CMK (cell line): ENCODE results near the gene MTX1.
A peak's percentile ranks its signal among the peaks of the same experiment; 100 is the strongest.
"Not testable (repeated sequence)": the region's sequence is repeated elsewhere in the genome, so short reads cannot be mapped to it uniquely, and the experiment has no call there.

Experiments used
- DNase-seq: peaks from one replicate; pipeline ENCODE4 v3.0.0-alpha.2; 2010; ENCODE audit warnings: low read depth

Gene MTX1, protein sequence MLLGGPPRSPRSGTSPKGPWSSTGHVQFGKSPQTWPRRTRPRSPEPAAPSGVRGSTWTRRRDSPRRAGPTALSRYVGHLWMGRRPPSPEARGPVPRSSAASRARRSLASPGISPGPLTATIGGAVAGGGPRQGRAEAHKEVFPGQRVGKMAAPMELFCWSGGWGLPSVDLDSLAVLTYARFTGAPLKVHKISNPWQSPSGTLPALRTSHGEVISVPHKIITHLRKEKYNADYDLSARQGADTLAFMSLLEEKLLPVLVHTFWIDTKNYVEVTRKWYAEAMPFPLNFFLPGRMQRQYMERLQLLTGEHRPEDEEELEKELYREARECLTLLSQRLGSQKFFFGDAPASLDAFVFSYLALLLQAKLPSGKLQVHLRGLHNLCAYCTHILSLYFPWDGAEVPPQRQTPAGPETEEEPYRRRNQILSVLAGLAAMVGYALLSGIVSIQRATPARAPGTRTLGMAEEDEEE

GRCh38 chr1:155208541-155209311 lies at the start of gene MTX1:
MTX1 (plus strand) TSS chr1:155208695; CDS start chr1:155208805, 110 bp downstream.
- DNase-seq = peak; percentile 78

DNA sequence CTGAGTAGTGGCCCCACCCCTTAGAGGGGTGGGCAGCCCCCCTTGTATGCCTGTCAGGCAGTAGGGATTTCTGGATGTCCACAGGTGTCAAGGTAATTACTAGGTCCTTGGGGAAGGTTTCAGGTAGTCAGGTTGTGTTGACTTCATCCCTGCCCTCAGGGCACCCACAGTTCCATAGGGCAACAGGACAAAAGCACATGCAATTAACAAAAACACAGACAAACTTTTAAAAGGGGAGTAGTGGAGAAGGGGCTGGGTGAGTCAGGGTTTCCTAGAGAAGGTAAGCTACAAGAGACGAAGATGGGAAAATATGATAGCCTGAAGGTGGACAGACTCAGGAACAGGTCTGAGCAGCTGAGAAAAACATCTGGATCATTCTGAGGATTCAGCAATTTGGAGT lies 49.5 kb upstream of the MTX1 start:
- DNase-seq = no peak

DNA sequence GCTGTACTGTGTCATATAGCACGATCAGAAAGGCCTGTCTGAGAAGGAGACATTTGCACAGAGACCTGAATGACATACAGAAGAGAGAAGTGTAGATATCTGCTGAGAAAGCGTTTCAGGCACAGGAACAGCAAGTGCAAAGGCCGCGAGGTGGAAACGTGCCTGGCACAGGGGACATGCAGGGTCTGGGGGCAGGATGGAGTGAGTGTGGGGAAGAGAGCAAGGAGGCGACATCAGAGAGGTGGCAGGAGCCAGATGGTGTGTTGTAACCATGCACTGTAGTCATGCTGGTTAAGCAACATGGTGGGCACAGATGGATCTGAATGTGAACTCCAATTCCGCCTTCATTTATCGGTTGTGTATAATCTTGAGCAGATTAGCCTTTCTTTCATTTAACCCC lies 48.4 kb upstream of the MTX1 start:
- no peak for DNase-seq

GRCh38 chr1:155162631-155163030 lies 45.9 kb upstream of the MTX1 start:
- DNase-seq = not testable (repeated sequence)

DNA sequence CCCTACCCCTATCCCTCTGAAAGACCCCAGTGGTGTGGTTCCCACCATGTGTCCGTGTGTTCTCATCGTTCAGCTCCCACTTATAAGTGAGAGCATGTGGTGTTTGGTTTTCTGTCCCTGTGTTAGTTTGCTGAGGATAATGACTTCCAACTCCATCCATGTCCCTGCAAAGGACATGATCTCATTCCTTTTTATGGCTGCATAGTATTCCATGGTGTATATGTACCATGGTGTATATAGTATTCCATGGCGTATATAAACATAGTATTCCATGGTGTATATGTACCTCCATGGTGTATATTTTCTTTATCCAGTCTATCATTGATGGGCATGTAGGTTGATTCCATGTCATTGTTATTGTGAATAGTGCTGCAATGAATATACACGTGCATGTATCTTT lies 44.7 kb upstream of the MTX1 start:
- DNase-seq = not testable (repeated sequence)

DNA sequence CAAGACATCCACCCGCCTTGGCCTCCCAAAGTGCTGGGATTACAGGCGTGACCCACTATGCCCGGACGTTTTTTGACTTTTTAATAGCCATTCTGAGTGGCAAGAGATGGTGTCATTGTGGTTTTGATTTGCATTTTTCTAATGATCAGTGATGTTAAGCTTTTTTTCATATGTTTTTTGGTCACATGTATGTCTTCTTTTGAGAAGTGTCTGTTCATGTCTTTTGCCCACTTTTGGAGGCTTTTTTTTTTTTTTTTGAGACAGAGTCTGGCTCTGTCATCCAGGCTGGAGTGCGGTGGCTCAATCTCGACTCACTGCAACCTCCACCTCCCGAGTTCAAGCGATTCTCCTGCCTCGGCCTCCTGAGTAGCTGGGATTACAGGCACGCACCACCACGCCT lies 43.9 kb upstream of the MTX1 start:
- DNase-seq = not testable (repeated sequence)

- no peak for DNase-seq
Observed at GRCh38 chr1:155166051-155166470, 42.4 kb upstream of the MTX1 start.

GRCh38 chr1:155166471-155167165 lies 41.9 kb upstream of the MTX1 start:
- peak; percentile 63 for DNase-seq

DNA sequence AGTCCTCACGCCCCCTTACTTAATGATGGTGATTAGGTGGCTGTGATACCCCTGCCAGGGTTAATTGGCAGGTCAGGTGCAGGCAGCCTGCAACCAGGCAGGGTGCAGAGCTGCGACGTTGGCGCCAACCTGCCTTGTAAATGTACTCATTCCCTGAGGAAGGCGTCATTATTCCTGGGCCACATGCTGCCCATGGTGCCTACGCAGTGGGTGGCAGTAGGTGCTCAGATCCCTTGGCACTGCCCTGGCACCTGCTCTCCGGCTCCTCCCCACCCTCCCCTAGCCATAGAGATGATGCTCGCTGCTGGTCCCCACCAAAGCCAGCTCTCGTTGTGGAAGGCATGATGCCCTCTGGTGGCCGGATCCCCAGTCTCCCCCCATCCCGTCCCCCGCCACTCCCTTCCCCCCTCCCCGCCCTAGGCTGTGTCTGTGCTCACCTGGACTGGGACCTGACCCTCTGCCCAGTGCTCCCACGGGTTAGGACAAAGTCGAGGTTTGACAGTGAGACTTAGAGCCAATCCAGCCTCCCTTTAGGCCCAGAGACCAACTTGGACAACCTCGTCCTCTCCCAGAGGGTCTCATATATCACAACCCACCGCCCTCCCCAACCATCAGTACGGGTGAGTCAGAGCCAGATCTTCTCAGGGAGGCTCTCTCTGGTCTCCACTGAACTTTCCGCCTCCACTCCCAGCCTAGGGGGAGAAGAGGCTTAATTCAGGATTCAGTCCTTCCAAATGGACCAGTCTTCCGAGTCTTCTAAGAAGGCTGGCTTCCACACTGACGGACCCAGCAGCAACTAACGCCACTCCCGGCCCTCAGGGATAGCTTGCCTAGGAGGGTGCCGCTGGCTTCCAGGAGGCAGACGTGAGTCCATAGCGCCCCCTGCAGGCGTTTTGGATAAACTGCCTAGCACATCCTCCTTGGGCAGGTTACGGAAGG lies 41.1 kb upstream of the MTX1 start:
- DNase-seq = peak; percentile 82

DNA sequence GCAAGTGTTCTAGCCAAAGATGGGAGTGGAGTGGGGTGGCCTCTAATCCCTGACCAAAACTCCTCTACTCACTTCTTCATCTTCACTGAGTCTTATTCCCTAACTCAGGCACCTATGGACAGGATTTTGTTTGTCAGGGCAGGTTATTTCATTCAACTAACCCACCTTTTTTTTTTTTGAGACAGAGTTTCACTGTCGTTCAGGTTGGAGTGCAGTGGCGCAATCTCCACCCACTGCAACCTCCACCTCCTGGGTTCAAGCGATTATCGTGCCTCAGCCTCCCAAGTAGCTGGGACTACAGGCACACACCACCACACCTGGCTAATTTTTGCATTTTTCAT lies 40.4 kb upstream of the MTX1 start:
- DNase-seq = not testable (repeated sequence)

GRCh38 chr1:155168456-155169210 lies 39.9 kb upstream of the MTX1 start:
- DNase-seq = no peak

DNA sequence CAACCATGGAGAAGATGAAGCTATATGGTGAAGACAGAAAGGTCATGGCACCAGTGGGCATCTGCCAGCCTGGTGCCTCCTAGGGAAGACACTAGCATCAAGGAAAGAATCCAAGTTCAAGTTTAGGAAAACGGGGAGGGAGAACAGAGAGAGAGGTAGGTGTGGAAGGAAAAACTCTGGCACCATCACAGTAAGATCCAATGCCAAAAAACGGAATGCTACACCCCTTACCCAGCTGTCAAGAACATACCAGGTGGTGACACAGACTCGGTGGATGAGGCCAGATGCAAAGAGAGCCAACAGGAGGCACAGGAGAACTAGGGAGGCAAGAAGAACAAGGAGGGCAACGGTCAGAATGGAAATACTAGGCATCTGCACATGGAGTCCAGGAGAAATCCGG lies 39.0 kb upstream of the MTX1 start:
- no peak for DNase-seq

DNA sequence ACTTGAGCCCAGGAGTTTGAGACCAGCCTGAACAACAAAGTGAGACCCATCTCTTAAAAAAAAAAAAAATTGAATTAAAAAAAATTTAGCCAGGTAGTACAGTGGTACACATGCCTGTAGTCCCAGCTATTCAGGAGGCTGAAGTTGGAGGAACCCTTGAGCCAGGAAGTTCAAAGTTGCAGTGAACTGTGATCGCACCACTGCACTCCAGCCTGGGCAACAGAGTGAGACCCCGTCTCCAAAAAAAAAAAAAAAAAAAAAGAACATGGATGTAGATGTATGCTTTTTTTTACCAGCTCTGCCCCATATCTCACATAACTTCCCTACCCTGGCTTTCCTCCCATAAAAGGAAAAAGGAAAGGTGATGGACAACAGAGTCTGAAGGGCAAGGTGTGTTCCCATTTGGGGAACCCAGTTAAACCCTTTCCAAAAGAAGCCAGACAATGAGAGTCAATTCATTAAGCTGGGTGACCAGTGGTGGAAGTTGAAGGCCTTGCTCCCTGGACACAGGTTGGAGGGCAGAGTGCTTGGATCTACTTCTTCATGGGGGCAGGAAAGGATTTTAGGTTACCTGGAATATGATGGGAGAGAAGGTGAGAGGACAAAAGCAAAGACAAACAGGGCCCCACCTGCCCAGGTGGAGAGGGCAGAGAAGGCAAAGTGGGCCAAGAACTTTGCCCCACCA lies 38.3 kb upstream of the MTX1 start:
- DNase-seq = no peak

DNA sequence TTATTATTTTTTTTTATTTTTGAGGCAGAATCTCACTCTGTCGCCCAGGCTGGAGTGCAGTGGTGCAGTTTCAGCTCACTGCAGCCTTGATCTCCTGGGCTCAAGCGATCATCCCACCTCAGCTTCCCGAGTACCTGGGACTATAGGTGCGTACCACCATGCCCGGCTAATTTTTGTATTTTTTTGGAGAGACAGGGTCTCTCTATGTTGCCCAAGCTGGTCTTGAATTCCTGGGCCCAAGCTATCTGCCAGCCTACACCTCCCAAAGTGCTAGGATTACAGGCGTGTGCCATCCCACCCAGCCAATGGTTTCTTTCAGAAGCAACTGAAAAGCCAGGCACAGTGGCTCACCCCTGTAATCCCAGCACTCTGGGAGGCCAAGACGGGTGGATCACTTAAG lies 37.7 kb upstream of the MTX1 start:
- DNase-seq = no peak

- no peak for DNase-seq
Observed at GRCh38 chr1:155171836-155172731, 36.4 kb upstream of the MTX1 start.

DNA sequence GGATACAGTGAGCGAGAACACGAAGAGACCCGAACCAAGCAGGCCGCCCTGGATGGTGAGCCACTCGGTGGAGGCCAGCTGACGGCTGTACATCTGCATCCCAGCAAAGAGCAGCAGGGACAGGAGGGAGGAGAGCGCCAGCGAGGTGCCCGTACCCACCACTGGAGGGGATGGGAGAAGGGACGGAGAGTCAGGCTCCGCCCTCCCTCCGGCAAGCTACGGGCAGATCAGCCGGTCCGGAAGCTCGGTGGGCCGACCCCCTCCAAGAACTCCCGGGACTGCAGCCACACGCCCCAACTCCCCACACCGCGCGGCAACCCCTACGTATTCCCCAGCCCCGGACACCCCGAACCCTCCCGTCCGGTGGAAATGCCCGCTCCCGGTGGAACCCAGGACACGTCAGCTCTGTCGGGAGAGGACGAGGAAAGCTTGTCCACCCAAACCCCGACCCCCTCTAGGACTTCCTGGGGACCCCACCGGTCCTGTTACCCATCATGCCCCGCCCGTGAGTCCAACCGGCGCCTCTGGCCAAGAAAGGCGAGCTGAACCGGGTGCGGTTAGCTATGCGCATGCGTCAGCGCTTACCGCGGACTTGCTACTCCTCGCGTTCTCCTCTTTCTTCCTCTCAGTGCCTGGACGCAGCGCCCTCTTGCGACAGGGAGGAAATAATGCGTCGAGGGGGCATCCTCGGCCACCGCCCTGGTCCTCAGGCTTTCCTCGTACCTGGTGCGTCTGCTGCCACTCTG lies 35.6 kb upstream of the MTX1 start, which contains the start of gene KRTCAP2:
KRTCAP2 (minus strand) TSS at position 573 of the 746 bp plus-strand sequence; CDS start at position 493, 80 bp downstream.
- peak; percentile 93 for DNase-seq

DNA sequence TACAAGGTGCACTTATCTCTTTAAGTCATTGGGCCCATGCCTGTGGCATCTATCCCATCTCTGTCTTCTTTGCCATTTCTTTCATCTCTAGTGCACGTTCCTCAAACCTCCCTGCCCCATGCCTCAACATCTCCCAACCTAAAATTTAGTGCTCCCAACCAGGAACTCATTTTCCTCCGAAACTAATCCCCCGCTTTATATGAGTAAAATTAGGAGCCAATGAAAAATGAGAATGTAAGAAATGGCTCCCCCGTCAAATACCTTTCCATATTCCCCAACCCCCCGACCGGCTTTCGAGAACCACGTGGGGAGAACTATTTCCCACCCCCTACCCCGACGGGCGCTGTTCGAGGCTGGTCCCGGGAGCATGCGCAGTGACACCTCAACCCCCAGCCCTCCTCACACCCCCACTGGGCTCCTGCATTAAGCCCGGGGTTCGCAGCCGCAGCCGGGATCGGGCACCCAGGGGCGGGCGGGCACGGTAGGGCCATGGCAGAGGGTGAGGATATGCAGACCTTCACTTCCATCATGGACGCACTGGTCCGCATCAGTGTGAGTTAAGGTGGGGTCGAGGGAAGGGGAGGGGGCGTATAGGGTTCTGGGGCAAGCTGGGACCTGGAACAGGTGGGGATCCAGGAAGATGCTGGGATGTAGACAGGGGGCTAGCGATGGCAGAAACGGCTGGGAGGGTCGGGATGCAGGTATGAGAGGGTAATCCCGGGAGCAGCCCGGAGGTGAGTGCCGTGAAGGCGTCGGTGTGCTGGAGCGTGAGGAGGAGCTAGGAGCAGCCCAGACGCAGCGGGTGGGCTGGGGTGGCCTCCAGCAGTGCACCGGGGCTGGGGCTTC lies 34.8 kb upstream of the MTX1 start, which contains the start of gene TRIM46:
TRIM46 (plus strand) TSS at position 372 of the 846 bp plus-strand sequence; CDS start at position 490, 118 bp downstream.
- no peak for DNase-seq
